ENCODE data around the gene ZDHHC3.

- TF ChIP-seq CTCF (IDR thresholded peaks at IDR 0.05) (no peak), EZH2 (IDR thresholded peaks at IDR 0.05) (no peak)
Observed at GRCh38 chr3:44910693-44911092, 65.3 kb downstream of the ZDHHC3 start.

Measured in neural progenitor cell (in vitro differentiated cells).